GM19240 (cell line): Measurements from ENCODE around the gene SLC4A2.
A peak's percentile ranks its signal among the peaks of the same experiment; 100 is the strongest.
"Not testable (repeated sequence)": the region's sequence is repeated elsewhere in the genome, so short reads cannot be mapped to it uniquely, and the experiment has no call there.

Experiments
- DNase-seq: peaks from one replicate; pipeline ENCODE4 v3.0.0; 2011; ENCODE audit warnings: low spot score; ENCODE audit not compliant: insufficient read length

Gene SLC4A2

GRCh38 chr7:151023232-151023631 is 36.2 kb upstream of the SLC4A2 start:
- no peak for DNase-seq

GRCh38 chr7:151024435-151025056 is 34.8 kb upstream of the SLC4A2 start, which contains the start of gene ATG9B:
ATG9B (minus strand) TSS chr7:151024494; CDS start chr7:151024423, 71 bp downstream.
- DNase-seq, result no peak

- no peak for DNase-seq
Measured at GRCh38 chr7:151025924-151026671, 33.3 kb upstream of the SLC4A2 start.

GRCh38 chr7:151026771-151027727 is 32.3 kb upstream of the SLC4A2 start:
- not testable (repeated sequence) for DNase-seq

GRCh38 chr7:151027728-151028130 is 31.7 kb upstream of the SLC4A2 start:
- not testable (repeated sequence) for DNase-seq

- peak; percentile 100 for DNase-seq
Measured at GRCh38 chr7:151028131-151028947, 31.1 kb upstream of the SLC4A2 start, which contains the start of gene ABCB8. ABCB8 (plus strand) TSS chr7:151028450; CDS start chr7:151028516, 66 bp downstream.

GRCh38 chr7:151028948-151029501 is 30.4 kb upstream of the SLC4A2 start:
- no peak for DNase-seq

- DNase-seq, result no peak
Measured at GRCh38 chr7:151031011-151031410, 28.4 kb upstream of the SLC4A2 start.

- DNase-seq, result no peak
Measured at GRCh38 chr7:151032936-151033863, 26.2 kb upstream of the SLC4A2 start.

GRCh38 chr7:151033864-151034249 is 25.5 kb upstream of the SLC4A2 start:
- no peak for DNase-seq

- DNase-seq, result no peak
Measured at GRCh38 chr7:151034312-151035025, 24.9 kb upstream of the SLC4A2 start.

- no peak for DNase-seq
Measured at GRCh38 chr7:151035026-151035717, 24.2 kb upstream of the SLC4A2 start.

GRCh38 chr7:151035902-151036301 is 23.5 kb upstream of the SLC4A2 start:
- no peak for DNase-seq

- no peak for DNase-seq
Measured at GRCh38 chr7:151038951-151039849, 20.2 kb upstream of the SLC4A2 start.

GRCh38 chr7:151039850-151040548 is 19.4 kb upstream of the SLC4A2 start:
- DNase-seq, result no peak

GRCh38 chr7:151040616-151041375 is 18.6 kb upstream of the SLC4A2 start:
- DNase-seq, result no peak
